Hematopoietic multipotent progenitor cell treated with erythropoietin and hydrocortisone succinate and interleukin-3 and kit ligand, for 4 days (in vitro differentiated cells): Measurements from ENCODE around the gene GPATCH3.
A peak's percentile ranks its signal among the peaks of the same experiment; 100 is the strongest.
"Not testable (repeated sequence)": the region's sequence is repeated elsewhere in the genome, so short reads cannot be mapped to it uniquely, and the experiment has no call there.

Experiments
- DNase-seq: peaks from one replicate; pipeline ENCODE4 v3.0.0-alpha.2; 2015

Gene GPATCH3, protein sequence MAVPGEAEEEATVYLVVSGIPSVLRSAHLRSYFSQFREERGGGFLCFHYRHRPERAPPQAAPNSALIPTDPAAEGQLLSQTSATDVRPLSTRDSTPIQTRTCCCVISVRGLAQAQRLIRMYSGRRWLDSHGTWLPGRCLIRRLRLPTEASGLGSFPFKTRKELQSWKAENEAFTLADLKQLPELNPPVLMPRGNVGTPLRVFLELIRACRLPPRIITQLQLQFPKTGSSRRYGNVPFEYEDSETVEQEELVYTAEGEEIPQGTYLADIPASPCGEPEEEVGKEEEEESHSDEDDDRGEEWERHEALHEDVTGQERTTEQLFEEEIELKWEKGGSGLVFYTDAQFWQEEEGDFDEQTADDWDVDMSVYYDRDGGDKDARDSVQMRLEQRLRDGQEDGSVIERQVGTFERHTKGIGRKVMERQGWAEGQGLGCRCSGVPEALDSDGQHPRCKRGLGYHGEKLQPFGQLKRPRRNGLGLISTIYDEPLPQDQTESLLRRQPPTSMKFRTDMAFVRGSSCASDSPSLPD

GRCh38 chr1:26900001-26900814 is at the start of gene GPATCH3:
GPATCH3 (minus strand) TSS chr1:26900467; CDS start chr1:26900442, 25 bp downstream.
- DNase-seq: peak; percentile 96

GRCh38 chr1:26949926-26950319 is 49.7 kb upstream of the GPATCH3 start:
- DNase-seq: no peak

GRCh38 chr1:26949266-26949925 is 49.1 kb upstream of the GPATCH3 start:
- DNase-seq: no peak

GRCh38 chr1:26948725-26949057 is 48.4 kb upstream of the GPATCH3 start:
- DNase-seq: not testable (repeated sequence)

- DNase-seq: no peak
Observed at GRCh38 chr1:26946270-26946669, 46.0 kb upstream of the GPATCH3 start.

DNA sequence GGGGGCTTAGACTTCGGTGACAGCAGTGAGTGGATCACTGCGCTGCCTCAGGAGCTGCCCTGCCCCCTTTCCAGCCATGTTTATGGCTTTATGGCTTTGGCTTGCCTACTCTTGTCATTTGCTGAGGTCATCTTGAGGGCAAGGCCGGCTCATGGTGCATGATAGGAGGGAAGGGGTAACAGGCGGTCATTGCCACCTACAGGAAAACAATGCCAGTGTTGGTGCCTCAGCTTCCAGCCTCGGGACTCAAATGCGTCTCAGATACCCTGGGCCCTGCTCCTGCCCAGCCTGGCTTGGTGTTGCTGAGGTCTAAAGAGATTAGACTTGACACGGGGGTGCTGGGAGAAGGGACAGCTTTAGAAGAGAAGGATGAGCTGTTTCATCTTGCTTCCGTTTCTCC is 45.5 kb upstream of the GPATCH3 start:
- DNase-seq: no peak

DNA sequence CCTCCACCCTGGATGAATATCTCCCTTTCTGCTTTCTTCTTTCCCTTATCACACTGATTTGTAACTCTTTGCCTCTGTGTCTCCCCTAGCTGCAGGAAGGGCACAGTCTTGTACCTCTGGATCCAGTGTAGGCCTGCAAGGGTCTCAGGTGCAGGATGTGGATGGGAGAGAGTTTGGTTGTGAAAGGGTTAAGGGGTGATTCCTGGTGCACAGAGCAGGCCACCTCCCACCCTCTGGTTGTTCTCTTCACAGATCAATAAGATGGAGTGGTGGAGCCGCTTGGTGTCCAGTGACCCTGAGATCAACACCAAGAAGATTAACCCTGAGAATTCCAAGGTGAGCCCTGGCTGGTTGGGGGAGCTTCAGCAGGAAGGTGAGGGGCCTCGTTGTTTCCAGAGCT is 44.9 kb upstream of the GPATCH3 start:
- DNase-seq: no peak

DNA sequence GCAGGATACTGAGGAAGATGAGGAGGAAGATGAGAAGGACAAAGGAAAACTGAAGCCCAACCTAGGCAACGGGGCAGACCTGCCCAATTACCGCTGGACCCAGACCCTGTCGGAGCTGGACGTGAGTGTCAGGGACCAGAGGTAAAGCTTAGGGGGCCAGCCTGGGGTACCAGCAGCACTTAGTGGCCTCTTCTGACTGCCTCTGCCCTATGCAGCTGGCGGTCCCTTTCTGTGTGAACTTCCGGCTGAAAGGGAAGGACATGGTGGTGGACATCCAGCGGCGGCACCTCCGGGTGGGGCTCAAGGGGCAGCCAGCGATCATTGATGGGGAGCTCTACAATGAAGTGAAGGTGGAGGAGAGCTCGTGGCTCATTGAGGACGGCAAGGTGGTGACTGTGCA is 42.4 kb upstream of the GPATCH3 start:
- DNase-seq: no peak

DNA sequence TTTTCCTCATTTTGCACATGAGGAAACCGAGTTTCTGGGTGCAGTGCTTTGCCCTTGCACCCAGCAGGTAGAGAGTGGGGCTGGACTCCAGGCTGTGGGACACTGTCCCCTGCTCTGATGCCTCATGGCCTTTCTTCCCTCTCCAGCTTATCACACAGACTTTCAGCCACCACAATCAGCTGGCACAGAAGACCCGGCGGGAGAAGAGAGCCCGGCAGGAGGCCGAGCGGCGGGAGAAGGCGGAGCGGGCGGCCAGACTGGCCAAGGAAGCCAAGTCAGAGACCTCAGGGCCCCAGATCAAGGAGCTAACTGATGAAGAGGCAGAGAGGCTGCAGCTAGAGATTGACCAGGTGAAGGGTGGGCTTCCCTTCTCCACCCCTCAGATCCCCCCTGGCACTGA is 41.0 kb upstream of the GPATCH3 start:
- DNase-seq: no peak

DNA sequence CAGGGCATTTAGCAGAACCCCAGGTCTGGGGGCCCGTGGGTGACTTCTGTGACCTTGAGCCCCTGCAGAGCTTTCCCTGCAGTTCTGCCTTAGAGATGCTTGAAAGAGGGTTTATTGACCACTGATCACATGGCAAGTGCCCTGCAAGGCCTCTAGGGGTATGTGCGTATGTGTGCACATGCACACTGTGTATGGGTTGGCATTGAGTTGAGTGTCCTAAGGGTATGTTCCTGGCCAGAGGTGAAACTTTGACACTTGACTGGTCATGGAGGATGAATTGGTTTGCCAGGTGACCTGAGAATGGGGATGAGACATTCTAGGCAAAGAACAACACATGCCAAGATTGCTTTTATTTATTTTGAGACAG is 38.4 kb upstream of the GPATCH3 start:
- DNase-seq: no peak

DNA sequence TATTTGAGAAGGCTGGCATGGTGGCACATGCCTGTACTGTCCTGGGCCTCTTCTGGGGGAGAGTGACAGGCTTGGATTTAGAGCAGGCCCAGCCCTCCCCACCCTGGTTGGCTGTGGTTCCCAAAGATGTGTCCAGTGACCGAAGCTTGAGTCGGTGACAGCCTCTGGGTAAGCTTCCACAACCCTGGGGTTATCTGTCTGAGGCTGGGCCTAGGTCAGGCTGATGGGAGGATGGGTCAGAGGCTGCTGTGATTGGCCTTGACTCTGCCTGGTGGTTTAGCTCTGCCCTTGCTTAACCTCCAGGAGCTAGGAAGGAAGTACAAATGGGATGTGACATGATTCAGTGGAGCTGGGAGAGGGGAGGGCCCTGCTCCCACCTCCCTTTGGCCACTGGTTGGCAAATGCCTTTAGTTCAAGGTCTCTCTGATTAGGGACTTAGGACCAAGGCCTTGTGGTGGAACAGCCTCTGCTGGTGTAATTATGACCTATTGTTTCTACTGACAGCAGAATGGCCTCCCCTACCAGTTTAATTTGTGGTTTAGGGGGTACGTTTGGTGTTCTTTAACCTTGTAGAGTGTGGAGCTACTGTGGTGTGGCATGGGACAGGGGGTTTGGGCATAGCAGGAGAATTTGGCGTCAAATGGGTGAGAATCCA is 37.9 kb upstream of the GPATCH3 start:
- DNase-seq: no peak

GRCh38 chr1:26936823-26937222 is 36.6 kb upstream of the GPATCH3 start:
- no peak for DNase-seq

DNA sequence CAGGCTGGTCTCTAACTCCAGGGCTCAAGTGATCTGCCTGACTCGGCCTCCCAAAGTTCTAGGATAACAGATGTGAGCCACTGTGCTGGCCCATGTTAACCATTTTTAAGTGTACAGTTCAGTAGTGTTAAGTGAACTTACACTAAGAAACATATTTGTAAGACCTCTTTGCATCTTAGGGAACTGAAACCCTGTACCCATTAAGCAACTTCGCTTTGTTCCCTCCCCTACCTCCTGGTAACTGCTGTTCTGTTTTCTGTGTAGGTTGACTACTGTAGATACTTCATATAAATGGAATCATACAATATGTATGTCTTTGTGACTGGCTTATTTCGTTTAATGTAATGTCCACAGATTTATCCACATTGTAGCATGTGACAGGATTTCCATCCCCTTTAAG is 32.3 kb upstream of the GPATCH3 start:
- no peak for DNase-seq

DNA sequence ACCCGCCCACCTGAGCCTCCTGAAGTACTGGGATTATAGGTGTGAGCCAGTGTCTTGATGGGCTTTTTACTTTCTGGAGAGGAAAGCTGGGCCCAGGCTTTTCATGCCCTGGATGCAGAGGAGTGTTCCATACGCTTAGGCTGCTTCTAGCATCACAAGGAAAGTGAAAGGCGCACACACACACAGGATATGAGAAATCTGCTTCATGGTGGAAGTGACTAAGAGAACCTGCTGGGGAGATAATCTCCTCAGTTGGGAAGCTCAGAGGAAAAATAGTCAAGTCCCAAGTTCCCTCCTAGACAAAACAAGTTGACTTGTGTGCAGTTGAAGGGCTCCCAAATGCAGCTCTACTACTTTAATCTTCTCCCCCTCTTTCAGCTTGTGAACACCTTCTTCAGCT is 23.4 kb upstream of the GPATCH3 start:
- DNase-seq: no peak

GRCh38 chr1:26922901-26923300 is 22.6 kb upstream of the GPATCH3 start:
- DNase-seq: no peak

DNA sequence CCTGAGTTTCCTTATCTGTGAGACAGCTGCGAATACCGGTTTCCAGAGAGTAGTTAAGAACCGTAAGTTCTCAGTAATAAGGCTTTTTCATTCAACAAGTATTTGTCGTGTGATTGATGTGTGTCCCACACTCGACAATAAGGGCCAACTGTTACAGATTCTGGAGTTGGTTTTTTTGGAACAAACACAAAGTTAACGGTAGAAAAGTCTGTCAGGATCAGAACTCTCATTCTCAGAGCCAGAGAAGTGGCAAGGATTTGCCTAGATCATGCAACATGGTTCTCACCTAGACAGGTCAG is 22.1 kb upstream of the GPATCH3 start:
- no peak for DNase-seq

DNA sequence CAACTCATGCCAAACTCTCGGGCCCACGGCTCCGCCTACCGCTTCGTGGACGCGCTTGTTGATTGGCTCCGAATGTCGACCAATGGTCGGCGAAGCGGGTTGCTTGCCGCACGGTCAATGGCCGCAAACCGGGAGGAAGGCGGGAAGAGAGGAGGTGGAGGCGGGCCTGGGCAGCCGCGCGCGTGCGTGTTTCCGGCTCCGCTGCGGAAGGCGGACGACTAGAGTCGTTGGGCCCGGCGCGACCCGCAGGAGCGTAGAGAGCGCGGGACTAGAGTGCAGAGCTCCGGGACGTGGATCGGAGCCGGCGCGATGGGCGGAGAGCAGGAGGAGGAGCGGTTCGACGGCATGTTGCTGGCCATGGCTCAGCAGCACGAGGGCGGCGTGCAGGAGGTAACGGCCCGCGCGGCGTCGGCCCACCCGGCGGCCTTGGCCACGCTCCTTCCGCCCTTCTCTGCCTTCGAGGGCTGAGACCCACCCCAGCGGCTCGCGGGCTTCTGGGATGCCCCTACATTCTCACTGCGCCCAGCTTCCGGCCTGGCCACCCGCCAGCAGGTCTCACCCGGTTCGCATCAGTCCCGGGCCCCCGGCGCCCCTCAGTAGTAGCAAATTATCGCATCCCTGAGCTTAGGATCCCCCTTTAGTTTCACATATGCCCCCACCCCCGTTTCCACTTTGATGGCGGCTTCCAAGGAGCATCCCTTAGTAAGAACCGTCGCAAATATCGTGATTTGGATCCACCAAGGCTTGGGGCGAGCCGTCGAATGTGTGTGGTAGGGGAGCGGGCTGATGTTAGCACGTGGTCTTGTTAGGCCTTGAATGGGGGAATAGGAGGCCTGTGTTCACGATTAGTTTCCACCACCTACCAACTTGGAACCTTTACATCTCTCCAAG is 21.5 kb upstream of the GPATCH3 start, which contains the start of gene NUDC:
NUDC (plus strand) TSS at position 204 of the 891 bp plus-strand sequence; CDS start at position 310, 106 bp downstream.
- DNase-seq: peak; percentile 99

DNA sequence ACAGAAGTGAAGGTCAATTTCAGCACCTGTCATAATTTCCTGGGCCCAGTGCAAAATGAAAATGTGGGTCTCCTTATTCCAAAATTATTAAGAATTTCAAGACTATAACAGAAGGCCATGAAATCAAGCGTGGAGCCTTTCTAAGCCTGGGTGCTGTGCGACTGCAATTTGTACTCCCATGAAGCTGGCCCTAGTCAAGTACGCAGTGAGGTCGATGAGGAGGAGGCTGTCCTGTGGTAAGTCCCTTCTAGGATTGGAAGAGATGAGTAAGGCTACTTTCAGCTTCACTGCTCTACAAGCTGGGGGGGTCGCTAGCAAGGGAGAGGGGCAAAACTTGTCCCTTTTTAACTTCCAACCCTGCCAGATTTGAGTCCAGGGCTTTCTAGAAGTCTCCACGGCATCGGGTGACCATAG is 20.9 kb upstream of the GPATCH3 start:
- DNase-seq: no peak

- no peak for DNase-seq
Observed at GRCh38 chr1:26915204-26915842, 15.1 kb upstream of the GPATCH3 start.

DNA sequence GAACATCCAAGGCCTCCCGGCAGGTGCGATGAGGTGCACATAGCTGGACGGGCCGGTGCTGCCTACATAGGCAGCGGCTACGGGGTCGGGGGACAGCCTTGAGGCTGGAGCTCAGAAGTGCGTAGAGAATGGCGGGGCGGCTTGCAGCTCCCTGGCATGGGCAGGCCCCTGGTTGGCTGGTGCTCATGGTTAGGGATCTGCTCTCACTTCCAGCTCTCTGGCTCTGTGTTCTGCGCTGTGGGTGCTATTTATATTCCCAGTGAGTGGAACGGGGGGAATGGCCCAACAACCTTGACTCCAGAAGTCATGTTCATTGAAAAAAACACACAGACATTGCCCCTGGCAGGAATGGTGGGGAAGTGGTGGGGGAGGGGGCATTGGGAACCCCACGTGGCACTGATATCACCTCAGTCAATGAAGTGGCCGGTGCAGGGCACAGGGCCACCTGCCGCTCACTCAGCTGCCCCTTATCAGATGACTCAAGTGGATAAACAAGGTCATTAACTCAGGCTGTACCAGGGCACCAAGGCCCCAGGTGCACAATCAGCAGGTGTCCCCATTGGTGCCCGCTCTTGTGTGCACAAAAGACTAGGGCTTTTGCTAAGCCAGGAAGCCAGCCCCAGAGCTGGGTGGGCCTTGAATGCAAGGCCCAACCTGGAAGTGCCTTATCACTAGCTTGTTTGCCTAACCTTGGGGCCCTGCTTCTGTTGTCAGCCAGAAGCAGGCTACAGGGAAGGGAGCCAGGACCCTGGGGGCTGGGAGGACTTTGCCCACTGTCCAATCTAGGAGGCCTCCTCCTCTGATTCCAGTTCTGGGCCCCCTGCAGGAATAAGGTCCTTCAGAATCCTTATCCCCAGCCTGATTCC is 13.7 kb upstream of the GPATCH3 start, which contains the start of gene NR0B2:
NR0B2 (minus strand) TSS at position 222 of the 866 bp plus-strand sequence; CDS start at position 187, 35 bp downstream.
- DNase-seq: peak; percentile 72
